Activated CD8-positive, alpha-beta T cell treated with anti-CD3 and anti-CD28 coated beads, Interleukin-2, amount 10 ng/mL, durations not matched to agents 7 days and 5 days (primary cell): Measurements from ENCODE around the gene TACR1. TPM values are rescaled to one million over a fixed set of nuclear protein-coding genes. Genes with fewer than 3 reads are reported as not detected.
"Not testable (repeated sequence)": the region's sequence is repeated elsewhere in the genome, so short reads cannot be mapped to it uniquely, and the experiment has no call there.

ENCODE experiments used
- ATAC-seq: fragments of 150-1000 bp; cut with Tn5 transposase; one replicate; pipeline ENCODE4 v1.10.0; 2021; ENCODE audit warnings: moderate library complexity
- CTCF ChIA-PET: fragments of 350-600 bp; sonication (Branson Sonifier 250); formaldehyde crosslinking; loops from one replicate; lab custom pipeline; 2021; ENCODE audit warnings: antibody characterized with exemption; lab: Charles Lee
- POLR2A ChIA-PET: fragments of 350-600 bp; sonication (Branson Sonifier 250); formaldehyde crosslinking; loops from one replicate; lab custom pipeline; 2021; ENCODE audit warnings: antibody characterized with exemption; lab: Charles Lee
- DNase-seq: peaks from one replicate; pipeline ENCODE4 v3.0.0-alpha.2; 2020
- H3K27ac Mint-ChIP-seq: one replicate; pipeline ENCODE4 v1.8.0; 2021; ENCODE audit warnings: mild to moderate bottlenecking, mixed read lengths
- H3K27me3 Mint-ChIP-seq: one replicate; pipeline ENCODE4 v1.8.0; 2021; ENCODE audit warnings: low read depth, mixed read lengths
- H3K36me3 Mint-ChIP-seq: one replicate; pipeline ENCODE4 v1.8.0; 2021; ENCODE audit warnings: low read depth, mixed read lengths
- H3K4me1 Mint-ChIP-seq: one replicate; pipeline ENCODE4 v1.8.0; 2021; ENCODE audit warnings: low read depth, mixed read lengths
- H3K4me3 Mint-ChIP-seq: one replicate; pipeline ENCODE4 v1.8.0; 2021; ENCODE audit warnings: mild to moderate bottlenecking, mixed read lengths
- H3K9me3 Mint-ChIP-seq: one replicate; pipeline ENCODE4 v1.8.0; 2022; ENCODE audit warnings: mixed read lengths; ENCODE audit not compliant: insufficient read depth
- total RNA-seq, 2 experiments: library from RNA; stranded (reverse); gene quantifications; one replicate each; pipeline ENCODE4 v1.2.3, GENCODE V29; 2021

The TACR1 gene
- total RNA-seq, 2 experiments from 2014 or later: not detected

- ATAC-seq: no peak
- CTCF ChIA-PET: no interaction called here
Measured at GRCh38 chr2:75068546-75068945, 130.8 kb downstream of the TACR1 start.

GRCh38 chr2:75067506-75067905 lies 131.8 kb downstream of the TACR1 start:
- ATAC-seq (no peak), DNase-seq (no peak)
- Mint-ChIP-seq H3K36me3 (no peaks in the 10 kb centered on the region), H3K4me3 (no peak overlapping the region), H3K27ac (no peak overlapping the region), H3K4me1 (no peaks in the 10 kb centered on the region), H3K27me3 (peaks cover 2% of the 10 kb centered on the region), H3K9me3 (no peaks in the 10 kb centered on the region)
- ChIA-PET CTCF (no interaction called here), POLR2A (no interaction called here)

More at GRCh38 chr2:75068546-75068945, 130.8 kb downstream of the TACR1 start:
- H3K27ac Mint-ChIP-seq: no peak overlapping the region
- no peaks in the 10 kb centered on the region for H3K4me1 Mint-ChIP-seq
- H3K36me3 Mint-ChIP-seq: no peaks in the 10 kb centered on the region
- peaks cover 2% of the 10 kb centered on the region for H3K27me3 Mint-ChIP-seq
- no peak overlapping the region for H3K4me3 Mint-ChIP-seq
- no peaks in the 10 kb centered on the region for H3K9me3 Mint-ChIP-seq
- no peak for DNase-seq
- POLR2A ChIA-PET: interaction anchor here (0.6 kb wide), 1 partner anchor 168 kb away, joined by 3 read pairs; no protein-coding TSS in a partner anchor

- POLR2A ChIA-PET: no interaction called here
- Mint-ChIP-seq H3K27ac (no peak overlapping the region), H3K27me3 (peaks cover 2% of the 10 kb centered on the region), H3K36me3 (no peaks in the 10 kb centered on the region), H3K9me3 (no peaks in the 10 kb centered on the region), H3K4me1 (no peaks in the 10 kb centered on the region), H3K4me3 (no peak overlapping the region)
- CTCF ChIA-PET: interaction anchor here (0.7 to 2.5 kb wide), 6 partner anchors 9 to 544 kb away, joined by 3 to 14 read pairs (median 4); no protein-coding TSS in a partner anchor
- DNase-seq (no peak), ATAC-seq (no peak)
Measured at GRCh38 chr2:75066121-75066902, 133.0 kb downstream of the TACR1 start.

DNA sequence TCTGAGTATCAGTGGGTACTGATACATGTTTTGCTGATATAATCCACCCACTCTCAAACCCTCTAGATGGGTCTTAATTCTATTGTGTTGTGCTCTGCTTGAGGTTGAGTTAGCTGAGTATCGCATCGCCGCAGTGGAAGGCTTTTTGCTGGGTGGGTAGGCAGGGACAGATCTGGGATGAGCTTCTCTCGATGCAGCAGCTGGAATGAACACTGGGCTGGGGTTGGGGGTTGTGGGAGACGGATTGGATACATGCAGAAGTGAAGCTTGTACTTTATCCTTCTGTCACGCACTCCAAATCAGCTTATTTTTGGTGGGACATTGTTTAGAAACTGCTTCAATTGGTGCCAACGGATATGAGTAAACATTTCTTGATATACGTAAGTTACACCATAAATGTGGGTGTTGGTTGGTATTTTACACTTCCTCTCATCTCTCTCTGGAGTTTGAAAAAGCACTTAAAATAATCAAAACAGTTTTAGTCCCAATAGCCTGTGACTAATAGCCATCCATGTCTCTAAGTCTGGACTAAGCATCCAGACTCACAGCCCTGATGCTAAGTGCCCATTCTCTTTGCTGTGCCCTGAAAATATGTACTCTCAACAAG lies 133.8 kb downstream of the TACR1 start:
- peaks cover 2% of the 10 kb centered on the region for H3K27me3 Mint-ChIP-seq
- no peak for ATAC-seq
- no peak overlapping the region for H3K27ac Mint-ChIP-seq
- POLR2A ChIA-PET: no interaction called here
- H3K9me3 Mint-ChIP-seq: no peaks in the 10 kb centered on the region
- DNase-seq: no peak
- CTCF ChIA-PET: interaction anchor here (0.7 to 2.5 kb wide), 9 partner anchors 9 to 545 kb away, joined by 3 to 14 read pairs (median 3); no protein-coding TSS in a partner anchor
- H3K36me3 Mint-ChIP-seq: no peaks in the 10 kb centered on the region
- H3K4me3 Mint-ChIP-seq: no peak overlapping the region
- H3K4me1 Mint-ChIP-seq: peaks cover 4% of the 10 kb centered on the region

GRCh38 chr2:75064691-75065396 lies 134.5 kb downstream of the TACR1 start:
- ChIA-PET POLR2A (interaction anchor here (0.5 kb wide), 1 partner anchor 229 kb away, joined by 3 read pairs; no protein-coding TSS in a partner anchor), CTCF (interaction anchor here (0.6 to 2.5 kb wide), 15 partner anchors 10 to 539 kb away, joined by 3 to 14 read pairs (median 3); no protein-coding TSS in a partner anchor)
- H3K9me3 Mint-ChIP-seq: no peaks in the 10 kb centered on the region
- H3K4me3 Mint-ChIP-seq: no peak overlapping the region
- peaks cover 8% of the 10 kb centered on the region for H3K4me1 Mint-ChIP-seq
- no peak overlapping the region for H3K27ac Mint-ChIP-seq
- H3K27me3 Mint-ChIP-seq: peaks cover 2% of the 10 kb centered on the region
- DNase-seq (peak; percentile 59), ATAC-seq (peak; percentile 49)
- H3K36me3 Mint-ChIP-seq: no peaks in the 10 kb centered on the region

DNA sequence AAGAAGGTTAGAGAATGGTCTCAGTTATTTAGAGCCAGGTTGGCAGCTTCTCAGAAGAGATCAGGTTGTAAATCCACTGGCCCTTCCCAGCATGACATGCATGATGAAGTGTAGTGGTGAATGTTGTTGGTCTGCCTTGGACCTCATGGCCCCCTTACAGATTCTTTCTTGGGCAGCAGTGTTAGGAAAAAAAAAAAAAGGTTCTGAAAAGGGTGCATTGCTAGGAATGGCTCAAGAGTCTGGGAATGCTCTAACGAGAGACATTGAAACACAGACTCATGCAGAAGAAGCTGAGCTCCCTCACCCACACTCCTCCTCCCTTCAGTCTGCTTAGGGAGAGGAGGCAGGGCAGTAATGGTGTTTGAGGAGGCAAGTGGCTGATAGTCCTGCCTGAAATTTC lies 135.4 kb downstream of the TACR1 start:
- H3K9me3 Mint-ChIP-seq: no peaks in the 10 kb centered on the region
- CTCF ChIA-PET: interaction anchor here (0.6 to 2.5 kb wide), 10 partner anchors 9 to 540 kb away, joined by 3 to 12 read pairs (median 3); no protein-coding TSS in a partner anchor
- no peak for ATAC-seq

DNA sequence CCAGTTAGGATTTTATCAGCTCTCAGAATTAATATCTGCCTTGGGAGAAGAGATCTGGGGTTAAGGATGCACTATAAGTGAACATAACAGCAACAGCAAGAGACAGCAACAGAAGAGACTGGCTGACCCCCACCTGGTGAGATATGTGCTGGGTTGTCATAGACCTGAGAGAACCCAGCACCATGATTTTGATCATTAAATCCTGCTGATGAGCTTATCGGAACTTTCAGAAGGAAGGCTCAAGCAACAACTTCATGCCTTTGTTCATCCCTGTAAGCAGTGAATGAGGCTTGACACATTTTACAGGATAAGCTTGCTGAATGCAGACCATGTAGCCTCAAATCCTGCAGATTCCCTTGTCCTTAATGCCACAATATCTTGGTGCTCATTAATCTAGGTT lies 140.9 kb downstream of the TACR1 start:
- CTCF ChIA-PET: interaction anchor here (1.1 kb wide), 1 partner anchor 143 kb away, joined by 3 read pairs; no protein-coding TSS in a partner anchor
- no peak overlapping the region for H3K27ac Mint-ChIP-seq
- H3K9me3 Mint-ChIP-seq: no peaks in the 10 kb centered on the region
- H3K27me3 Mint-ChIP-seq: no peaks in the 10 kb centered on the region
- POLR2A ChIA-PET: no interaction called here
- no peaks in the 10 kb centered on the region for H3K36me3 Mint-ChIP-seq
- no peak for DNase-seq
- peaks cover 12% of the 10 kb centered on the region for H3K4me1 Mint-ChIP-seq
- no peak for ATAC-seq
- H3K4me3 Mint-ChIP-seq: no peak overlapping the region

More for the DNA sequence above, 135.4 kb downstream of the TACR1 start:
- Mint-ChIP-seq H3K4me1 (peaks cover 8% of the 10 kb centered on the region), H3K4me3 (no peak overlapping the region), H3K36me3 (no peaks in the 10 kb centered on the region), H3K27ac (no peak overlapping the region), H3K27me3 (peaks cover 2% of the 10 kb centered on the region)
- POLR2A ChIA-PET: no interaction called here
- no peak for DNase-seq

GRCh38 chr2:75057150-75057549 lies 142.2 kb downstream of the TACR1 start:
- H3K9me3 Mint-ChIP-seq, H3K27me3 Mint-ChIP-seq, ATAC-seq, H3K36me3 Mint-ChIP-seq, H3K4me3 Mint-ChIP-seq, H3K27ac Mint-ChIP-seq, POLR2A ChIA-PET, DNase-seq, CTCF ChIA-PET: not testable (repeated sequence)
- H3K4me1 Mint-ChIP-seq: peaks cover 12% of the 10 kb centered on the region

GRCh38 chr2:75055820-75056675 lies 143.3 kb downstream of the TACR1 start:
- CTCF ChIA-PET: interaction anchor here (3.5 kb wide), 1 partner anchor 9 kb away, joined by 12 read pairs; no protein-coding TSS in a partner anchor
- no peaks in the 10 kb centered on the region for H3K36me3 Mint-ChIP-seq
- ATAC-seq (no peak), DNase-seq (no peak)
- H3K4me3 Mint-ChIP-seq: no peak overlapping the region
- H3K9me3 Mint-ChIP-seq: no peaks in the 10 kb centered on the region
- no peaks in the 10 kb centered on the region for H3K27me3 Mint-ChIP-seq
- no peak overlapping the region for H3K27ac Mint-ChIP-seq
- H3K4me1 Mint-ChIP-seq: peaks cover 12% of the 10 kb centered on the region
- POLR2A ChIA-PET: no interaction called here

DNA sequence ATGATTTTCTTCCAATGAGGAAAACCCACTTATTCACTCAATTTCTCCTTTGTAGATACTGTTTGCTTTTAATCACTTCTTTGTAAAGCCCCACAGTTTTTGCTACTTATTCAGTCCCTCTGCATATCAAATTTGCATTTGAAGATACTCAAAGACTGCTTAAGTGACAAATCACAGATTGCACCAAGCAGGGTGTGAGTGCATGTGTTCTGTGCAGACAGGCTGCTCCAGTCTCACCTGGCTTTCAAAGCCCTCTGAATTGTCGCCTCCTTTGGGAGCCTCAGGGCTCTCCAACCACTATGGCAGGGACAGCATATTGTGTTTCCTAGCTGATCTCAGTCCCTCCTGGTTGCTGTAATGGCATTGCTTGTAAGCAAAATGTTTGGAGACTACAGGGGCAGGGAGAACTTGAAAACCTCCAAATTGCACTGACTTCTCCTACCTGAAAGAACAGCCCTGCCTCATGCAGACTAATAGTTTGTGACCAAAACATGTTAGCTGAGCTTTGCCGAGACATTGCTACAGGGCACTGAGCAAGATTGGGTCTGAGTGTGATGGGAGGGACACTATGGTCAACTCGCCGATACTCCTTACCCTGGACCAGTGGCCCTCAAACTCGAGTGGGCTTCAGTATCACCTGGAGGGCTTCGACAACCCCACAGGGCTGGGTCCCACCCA lies 144.0 kb downstream of the TACR1 start:
- H3K4me1 Mint-ChIP-seq: peaks cover 5% of the 10 kb centered on the region
- H3K9me3 Mint-ChIP-seq: no peaks in the 10 kb centered on the region
- no peak overlapping the region for H3K4me3 Mint-ChIP-seq
- H3K36me3 Mint-ChIP-seq: no peaks in the 10 kb centered on the region
- H3K27ac Mint-ChIP-seq: no peak overlapping the region
- ChIA-PET CTCF (interaction anchor here (3.5 kb wide), 1 partner anchor 10 kb away, joined by 12 read pairs; no protein-coding TSS in a partner anchor), POLR2A (no interaction called here)
- ATAC-seq (no peak), DNase-seq (no peak)
- no peaks in the 10 kb centered on the region for H3K27me3 Mint-ChIP-seq
